Measurements from ENCODE around the gene PPIL4. TPM values are rescaled to one million over a fixed set of nuclear protein-coding genes. Genes with fewer than 3 reads are reported as not detected.

PPIL4 gene
- 38.0 TPM for total RNA-seq

DNA sequence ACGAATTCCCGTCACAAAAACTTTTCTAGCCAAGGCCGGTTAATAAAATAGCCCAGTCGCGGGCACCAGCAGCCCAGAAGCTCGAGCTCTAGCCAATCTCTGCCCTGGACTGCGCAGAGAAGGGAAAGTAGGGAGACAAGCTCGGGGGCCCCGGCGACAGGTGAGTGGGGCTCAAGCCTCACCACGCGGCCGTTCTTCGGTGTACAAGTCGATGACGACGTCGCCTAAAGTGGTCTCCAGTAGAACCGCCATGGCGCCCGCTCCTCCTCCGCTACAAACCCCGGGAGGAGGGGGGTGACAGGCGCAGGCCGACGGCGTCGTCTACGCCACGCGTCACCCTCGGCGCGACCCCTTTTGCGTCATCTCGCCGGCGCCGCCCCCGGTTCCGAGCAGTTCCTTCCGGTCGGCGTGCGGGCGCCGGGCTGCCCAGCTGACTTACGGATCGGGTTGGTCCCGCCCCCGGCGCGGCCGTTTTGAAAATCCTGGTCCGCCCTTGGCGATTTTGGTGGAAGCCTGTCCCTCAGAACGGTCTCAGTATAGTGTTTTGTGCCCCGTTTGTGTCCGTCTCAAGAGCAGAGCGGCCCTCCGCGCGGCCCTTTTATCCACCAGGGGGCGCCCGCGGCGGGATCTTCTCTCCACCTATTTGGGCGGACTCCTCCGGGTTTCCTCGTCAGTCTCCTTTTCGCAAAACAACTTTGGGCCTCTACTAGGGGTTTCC is at the start of gene PPIL4:
TSS of gene PPIL4 (minus strand) at position 290 of the 718 bp plus-strand sequence. CDS start at position 252, 38 bp downstream.
- DNase-seq = peak; percentile 97

GRCh38 chr6:149593408-149593807 is 47.6 kb upstream of the PPIL4 start:
- DNase-seq = no peak

DNA sequence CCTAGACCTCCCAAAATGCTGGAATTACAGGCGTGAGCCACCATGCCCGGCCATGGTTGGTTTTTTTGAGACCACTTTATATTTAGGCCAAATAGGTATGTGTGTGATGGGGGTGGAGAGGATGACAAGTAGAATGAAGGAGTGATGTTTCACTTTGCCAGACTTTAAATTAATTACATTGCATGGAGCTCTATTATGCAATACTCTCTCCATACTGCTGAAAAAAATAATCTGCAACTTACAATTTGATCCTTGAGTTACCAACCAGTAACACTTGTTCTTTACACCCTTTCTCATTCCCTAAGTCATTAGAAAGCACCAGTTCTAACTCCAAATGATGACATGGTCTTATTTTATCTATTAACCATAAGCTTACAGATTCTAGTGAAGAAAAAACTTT is 47.1 kb upstream of the PPIL4 start:
- no peak for DNase-seq

GRCh38 chr6:149586149-149586548 is 40.3 kb upstream of the PPIL4 start:
- DNase-seq = no peak

GRCh38 chr6:149581349-149581748 is 35.5 kb upstream of the PPIL4 start:
- no peak for DNase-seq

DNA sequence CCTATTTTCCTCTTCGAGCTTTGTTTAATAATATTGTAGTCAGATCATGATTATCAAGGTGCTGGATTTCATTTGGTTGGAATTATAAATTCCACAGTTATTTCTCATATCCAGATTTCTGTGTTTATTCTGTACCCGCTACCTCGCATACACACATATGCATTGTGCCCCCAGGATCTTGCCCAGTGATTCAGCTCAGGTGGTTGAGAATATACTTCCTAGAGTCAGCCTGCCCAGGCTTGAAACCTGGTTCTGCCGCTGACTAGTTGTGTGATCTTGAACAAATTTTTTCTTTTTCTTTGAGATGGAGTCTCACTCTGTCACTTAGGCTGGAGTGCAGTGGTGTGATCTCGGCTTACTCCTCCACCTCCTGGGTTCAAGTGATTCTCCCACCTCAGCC is 35.0 kb upstream of the PPIL4 start:
- no peak for DNase-seq

DNA sequence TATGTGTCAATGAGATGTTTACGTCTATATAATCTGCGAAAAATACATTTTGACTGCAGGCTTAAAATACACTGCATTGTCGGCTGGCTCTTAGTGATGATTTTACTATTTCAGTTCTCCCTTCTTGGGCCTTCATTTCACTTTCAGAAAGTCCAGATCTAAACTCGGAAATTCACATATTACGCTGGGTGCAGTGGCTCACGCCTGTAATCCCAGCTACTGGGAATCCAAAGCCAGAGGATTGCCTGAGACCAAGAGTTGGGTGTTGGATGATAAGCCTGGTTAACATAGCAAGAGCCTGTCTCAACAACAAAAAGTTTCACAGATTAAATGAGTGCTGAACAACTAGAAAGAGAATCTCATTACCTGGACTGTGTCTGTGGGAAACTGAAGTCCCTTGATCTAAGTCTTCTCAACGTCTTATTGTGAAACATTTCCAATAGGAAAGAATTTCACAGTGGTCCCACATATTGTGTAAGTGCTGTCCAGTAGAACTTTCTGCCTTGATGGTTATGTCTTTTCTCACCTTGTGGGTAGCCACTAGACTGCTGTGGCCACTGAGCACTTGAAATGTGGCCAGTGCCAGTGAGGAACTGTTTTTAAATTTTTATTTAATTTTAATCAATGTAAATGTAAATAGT is 22.2 kb upstream of the PPIL4 start:
- DNase-seq = no peak

DNA sequence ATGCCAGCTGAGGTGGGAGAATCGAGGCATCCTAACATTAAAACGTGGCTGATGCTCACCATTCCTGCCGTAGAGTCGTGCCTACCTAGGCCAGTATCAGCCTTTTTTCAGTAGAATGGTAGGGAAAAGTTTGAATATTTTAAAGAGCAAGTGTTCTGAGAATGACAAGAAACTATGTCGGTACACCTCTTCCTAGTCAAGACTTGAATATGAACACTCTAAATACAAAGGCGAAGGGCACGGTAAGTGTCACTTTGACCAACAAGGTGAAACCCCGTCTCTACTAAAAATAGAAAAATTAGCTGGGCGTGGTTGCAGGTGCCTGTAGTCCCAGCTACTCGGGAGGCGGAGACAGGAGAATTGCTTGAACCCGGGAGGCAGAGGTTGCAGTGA is 21.3 kb upstream of the PPIL4 start:
- DNase-seq = no peak

DNA sequence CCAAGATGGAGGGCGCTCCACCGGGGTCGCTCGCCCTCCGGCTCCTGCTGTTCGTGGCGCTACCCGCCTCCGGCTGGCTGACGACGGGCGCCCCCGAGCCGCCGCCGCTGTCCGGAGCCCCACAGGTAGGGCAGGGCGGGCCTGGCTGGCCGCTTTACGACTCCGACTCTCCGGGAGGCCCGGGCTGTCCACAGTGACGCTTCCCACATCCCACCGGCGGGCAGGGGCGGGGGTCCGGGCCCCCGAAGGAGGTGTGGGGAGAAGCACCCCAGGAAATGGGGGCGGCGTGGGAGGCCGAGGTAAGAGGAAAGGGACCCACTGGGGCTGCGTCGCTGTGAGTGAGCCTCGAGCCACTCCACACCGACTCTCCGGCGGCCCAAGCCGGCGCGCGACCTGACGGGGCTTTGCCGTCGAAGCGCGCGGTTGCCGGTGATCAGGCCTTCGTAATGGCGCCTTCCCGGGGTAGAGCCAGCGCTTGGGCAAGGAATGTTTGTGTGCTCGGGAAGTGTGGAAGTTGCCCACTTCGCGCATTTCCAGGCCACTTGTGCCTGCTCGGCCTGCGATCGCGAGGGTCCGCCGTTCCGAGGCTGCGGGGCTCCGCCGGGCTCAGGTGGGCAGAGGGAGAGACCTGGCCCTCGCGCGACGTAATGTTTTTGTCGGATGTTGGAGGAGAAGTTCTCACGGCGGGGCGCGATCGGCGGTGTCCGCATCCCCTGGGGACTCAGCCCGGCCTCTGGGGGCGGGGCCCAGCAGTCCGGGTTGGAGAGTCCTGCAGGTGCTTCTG is 20.8 kb upstream of the PPIL4 start:
- no peak for DNase-seq

DNA sequence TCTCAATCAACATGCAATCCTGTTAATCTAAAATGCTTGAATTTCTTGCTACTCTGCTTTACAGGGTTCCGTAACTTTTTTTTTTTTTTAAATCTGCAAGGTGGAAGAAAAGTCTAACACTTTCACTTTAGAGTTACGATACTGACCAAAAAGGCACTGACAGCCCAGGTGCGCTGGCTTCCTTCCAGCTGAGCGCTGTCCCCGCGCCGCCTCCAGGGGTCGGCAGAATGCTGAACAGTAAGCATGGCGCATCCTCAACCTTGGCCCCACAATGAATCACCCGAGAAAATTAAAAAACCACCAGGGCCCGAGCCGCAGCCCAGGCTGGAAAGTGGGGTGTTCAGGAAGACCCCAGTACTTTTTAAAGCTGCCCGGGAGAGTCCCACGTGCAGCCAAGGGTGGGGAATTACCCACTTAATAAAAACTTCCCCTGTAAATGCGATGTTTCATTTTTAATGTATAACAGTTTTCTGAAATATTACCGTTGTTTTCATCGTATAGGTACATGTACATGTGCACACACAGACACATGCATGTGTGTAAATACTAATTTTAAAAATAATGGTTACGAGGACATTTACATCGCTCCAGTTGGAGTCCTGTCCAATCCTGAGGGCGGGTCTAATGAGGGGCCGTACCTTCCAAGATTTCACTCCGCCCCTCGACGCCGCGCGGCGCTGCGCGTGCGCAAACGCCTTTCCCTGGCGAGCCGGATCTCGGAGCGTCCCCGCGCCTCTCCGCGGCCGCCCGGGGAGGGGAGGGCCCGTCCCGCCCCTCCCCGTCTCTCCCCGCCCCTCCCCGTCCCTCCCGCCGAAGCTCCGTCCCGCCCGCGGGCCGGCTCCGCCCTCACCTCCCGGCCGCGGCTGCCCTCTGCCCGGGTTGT is 19.9 kb upstream of the PPIL4 start, which contains the start of gene GINM1:
TSS of gene GINM1 (plus strand) at position 849 of the 883 bp plus-strand sequence. CDS start 40 bp downstream, outside the sequence.
- DNase-seq = peak; percentile 90

- no peak for DNase-seq
These were observed 18.1 kb upstream of the PPIL4 start for GRCh38 chr6:149563928-149564325.

- no peak for DNase-seq
These were observed 17.5 kb upstream of the PPIL4 start for GRCh38 chr6:149563203-149563927.

DNA sequence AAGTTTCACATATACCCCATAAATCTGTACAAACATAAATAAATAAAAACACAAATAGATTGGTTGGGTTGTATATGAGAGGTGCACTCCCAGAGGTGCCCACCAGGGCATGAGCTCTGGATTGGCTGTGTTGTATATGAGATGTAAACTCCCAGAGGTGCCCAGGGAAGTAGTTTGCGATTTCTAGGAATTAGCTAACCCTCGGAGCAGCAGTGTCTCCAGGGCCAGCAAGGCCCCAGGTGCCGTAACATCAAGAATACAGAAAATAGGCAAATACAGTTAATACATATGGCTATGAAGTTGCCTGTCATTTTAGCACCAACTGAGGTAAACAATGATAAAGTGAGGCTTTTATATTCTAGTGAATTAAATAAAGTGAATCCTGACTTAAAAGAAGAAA is 14.9 kb upstream of the PPIL4 start:
- no peak for DNase-seq

DNA sequence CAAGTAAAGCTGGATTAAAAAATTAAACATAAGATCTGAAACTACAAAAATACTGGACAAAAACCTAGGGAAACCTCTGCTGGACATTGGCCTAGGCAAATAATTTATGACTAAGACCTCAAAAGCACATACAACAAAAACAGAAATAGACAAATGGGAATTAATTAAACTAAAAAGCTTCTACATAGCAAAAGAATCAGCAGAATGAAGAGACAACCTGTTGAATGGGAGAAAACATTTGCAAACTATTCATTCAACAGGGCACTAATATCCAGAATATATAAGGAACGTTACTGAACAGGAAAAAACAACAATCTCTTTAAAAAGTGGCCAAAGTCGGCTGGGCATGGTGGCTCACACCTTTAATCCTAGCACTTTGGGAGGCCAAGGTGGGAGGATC is 13.5 kb upstream of the PPIL4 start:
- DNase-seq = no peak

DNA sequence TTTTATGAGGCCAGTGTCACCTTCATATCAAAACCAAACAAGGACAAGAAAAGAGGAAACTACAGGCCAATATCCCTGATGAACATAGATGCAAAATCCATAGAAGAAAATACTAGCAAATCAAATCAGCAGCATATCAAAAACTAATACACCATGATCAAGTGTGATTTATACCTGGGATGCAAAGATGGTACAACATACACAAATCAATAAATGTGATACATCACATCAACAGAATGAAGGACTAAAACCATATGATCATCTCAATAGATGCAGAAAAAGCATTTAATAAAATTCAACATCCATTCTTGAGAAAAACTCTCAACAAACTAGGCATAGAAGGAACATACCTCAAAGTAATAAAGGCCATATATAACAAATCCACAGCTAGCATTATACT is 12.2 kb upstream of the PPIL4 start:
- no peak for DNase-seq

DNA sequence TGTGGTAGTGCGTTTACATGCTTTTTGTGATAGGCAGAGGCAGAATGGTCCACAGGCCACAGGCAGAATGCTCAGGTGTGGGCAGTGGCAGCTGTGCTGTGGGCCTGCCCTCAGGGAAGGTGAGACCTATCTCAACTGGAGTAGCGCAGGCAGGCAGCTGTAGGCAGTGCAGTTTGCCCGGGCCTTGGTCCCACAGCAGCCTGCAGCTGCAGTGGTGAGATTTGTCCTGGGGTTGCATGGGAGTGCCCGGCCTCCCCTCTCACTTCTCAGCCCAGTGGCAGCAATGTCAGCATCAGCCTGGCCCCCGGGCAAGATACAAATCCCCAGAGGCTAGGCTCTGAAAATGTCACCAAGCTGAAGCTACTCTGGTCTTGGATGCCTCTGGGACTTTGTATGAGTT is 6.1 kb upstream of the PPIL4 start:
- no peak for DNase-seq

- peak; percentile 74 for DNase-seq
These were observed 537 bp downstream of the PPIL4 start for GRCh38 chr6:149545258-149545753.

GRCh38 chr6:149544646-149545257 is 1.1 kb downstream of the PPIL4 start:
- no peak for DNase-seq

GRCh38 chr6:149541139-149541538 is 4.7 kb downstream of the PPIL4 start:
- no peak for DNase-seq

GRCh38 chr6:149534742-149535141 is 11.1 kb downstream of the PPIL4 start:
- no peak for DNase-seq

- no peak for DNase-seq
These were observed 16.2 kb downstream of the PPIL4 start for GRCh38 chr6:149529650-149530049.
